OCI-LY3 (cell line): Measurements from ENCODE around the gene MC2R.

Experiments used
- H2AFZ ChIP-seq: fragments of 200-600, 300-600 bp; shearing (Covaris generic); 2 replicates; pipeline ENCODE4 v1.6.0; 2014; ENCODE audit warnings: antibody characterized with exemption, low read depth, low read length
- H3K27ac ChIP-seq: fragments of 200-600, 300-600 bp; sonication (generic); 2 replicates; pipeline ENCODE4 v1.5.1; 2014; ENCODE audit warnings: mild to moderate bottlenecking, low read length, moderate library complexity, mixed read lengths
- H3K27me3 ChIP-seq: fragments of 200-600, 300-600 bp; sonication (generic); 2 replicates; pipeline ENCODE4 v1.6.1; 2014; ENCODE audit warnings: low read depth, low read length, mixed read lengths
- H3K36me3 ChIP-seq: fragments of 200-600, 300-600 bp; sonication (generic); replicated peaks from 2 replicates; pipeline ENCODE3; 2014; ENCODE audit warnings: low read depth, low read length, mixed read lengths
- H3K4me1 ChIP-seq: fragments of 300-600, 200-600 bp; sonication (generic); 2 replicates; pipeline ENCODE4 v1.6.1; 2014; ENCODE audit warnings: low read length, mixed read lengths
- H3K4me2 ChIP-seq: fragments of 200-600, 300-600 bp; sonication (generic); 2 replicates; pipeline ENCODE4 v1.6.1; 2014; ENCODE audit warnings: low read length, mixed read lengths
- H3K4me3 ChIP-seq: fragments of 300-600, 200-600 bp; sonication (generic); 2 replicates; pipeline ENCODE4 v1.5.1; 2014; ENCODE audit warnings: antibody characterized with exemption, mild to moderate bottlenecking, low read length, moderate library complexity
- H3K79me2 ChIP-seq: fragments of 300-600, 200-600 bp; shearing (Covaris generic); 2 replicates; pipeline ENCODE4 v1.6.1; 2014; ENCODE audit warnings: mild to moderate bottlenecking, low read length, mixed read lengths
- H3K9ac ChIP-seq: fragments of 300-600, 200-600 bp; shearing (Covaris generic); 2 replicates; pipeline ENCODE4 v1.6.0; 2014; ENCODE audit warnings: mild to moderate bottlenecking, low read length, moderate library complexity
- H3K9me3 ChIP-seq: fragments of 200-600, 300-600 bp; shearing (Covaris generic); 2 replicates; pipeline ENCODE4 v1.6.1; 2014; ENCODE audit warnings: low read length, mixed read lengths; ENCODE audit not compliant: insufficient read depth
- H4K20me1 ChIP-seq: fragments of 200-600, 300-600 bp; sonication (generic); 2 replicates; pipeline ENCODE4 v1.6.1; 2016; ENCODE audit warnings: low read length, mixed read lengths; ENCODE audit not compliant: insufficient read depth
- EZH2phosphoT487 ChIP-seq: fragments of 200-600 bp; shearing (Covaris generic); IDR thresholded peaks from 2 replicates; pipeline ENCODE4 v1.6.1; 2018; ENCODE audit warnings: antibody characterized with exemption, mixed run types, low read depth
- TF ChIP-seq, protein P1 (sequence below): fragments of 200-600, 300-600 bp; sonication (generic); IDR thresholded peaks from 2 replicates; pipeline ENCODE4 v1.5.1; 2014; ENCODE audit warnings: antibody characterized with exemption, low read length, low read depth

The MC2R gene

DNA sequence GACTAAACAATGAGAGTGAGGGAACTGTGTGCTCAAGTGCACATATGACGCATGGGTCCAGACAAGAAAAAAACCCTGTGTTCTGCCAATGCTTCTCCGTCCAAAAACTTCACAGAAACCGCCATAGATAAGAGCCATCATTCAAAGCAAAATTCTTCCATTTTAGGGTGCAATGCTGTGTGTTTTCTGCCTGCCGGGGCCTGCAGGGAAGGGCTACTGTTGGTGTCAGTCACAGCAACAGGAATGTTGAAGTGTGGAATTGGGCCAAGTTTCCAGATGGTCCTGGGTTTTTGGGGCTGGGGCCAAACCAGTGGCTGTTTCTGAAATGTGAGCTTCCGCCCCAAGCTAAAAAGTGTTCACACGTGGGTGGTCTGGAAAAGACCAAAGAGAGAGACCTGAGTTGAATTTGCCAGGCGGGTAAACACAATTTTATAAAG is 677 bp upstream of the MC2R start:
- Histone ChIP-seq H3K36me3 (no peaks in the 10 kb centered on the region), H3K9ac (no peak overlapping the region), H3K4me3 (no peak overlapping the region), H3K79me2 (no peaks in the 10 kb centered on the region), H3K27ac (no peak overlapping the region), H4K20me1 (no peaks in the 10 kb centered on the region), H3K27me3 (no peaks in the 10 kb centered on the region), H3K9me3 (no peaks in the 10 kb centered on the region), H3K4me1 (no peaks in the 10 kb centered on the region), H3K4me2 (no peak overlapping the region), H2AFZ (no peak overlapping the region)
- TF ChIP-seq EZH2phosphoT487 = no peak
- TF ChIP-seq, protein P1, sequence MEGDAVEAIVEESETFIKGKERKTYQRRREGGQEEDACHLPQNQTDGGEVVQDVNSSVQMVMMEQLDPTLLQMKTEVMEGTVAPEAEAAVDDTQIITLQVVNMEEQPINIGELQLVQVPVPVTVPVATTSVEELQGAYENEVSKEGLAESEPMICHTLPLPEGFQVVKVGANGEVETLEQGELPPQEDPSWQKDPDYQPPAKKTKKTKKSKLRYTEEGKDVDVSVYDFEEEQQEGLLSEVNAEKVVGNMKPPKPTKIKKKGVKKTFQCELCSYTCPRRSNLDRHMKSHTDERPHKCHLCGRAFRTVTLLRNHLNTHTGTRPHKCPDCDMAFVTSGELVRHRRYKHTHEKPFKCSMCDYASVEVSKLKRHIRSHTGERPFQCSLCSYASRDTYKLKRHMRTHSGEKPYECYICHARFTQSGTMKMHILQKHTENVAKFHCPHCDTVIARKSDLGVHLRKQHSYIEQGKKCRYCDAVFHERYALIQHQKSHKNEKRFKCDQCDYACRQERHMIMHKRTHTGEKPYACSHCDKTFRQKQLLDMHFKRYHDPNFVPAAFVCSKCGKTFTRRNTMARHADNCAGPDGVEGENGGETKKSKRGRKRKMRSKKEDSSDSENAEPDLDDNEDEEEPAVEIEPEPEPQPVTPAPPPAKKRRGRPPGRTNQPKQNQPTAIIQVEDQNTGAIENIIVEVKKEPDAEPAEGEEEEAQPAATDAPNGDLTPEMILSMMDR = no peak

DNA sequence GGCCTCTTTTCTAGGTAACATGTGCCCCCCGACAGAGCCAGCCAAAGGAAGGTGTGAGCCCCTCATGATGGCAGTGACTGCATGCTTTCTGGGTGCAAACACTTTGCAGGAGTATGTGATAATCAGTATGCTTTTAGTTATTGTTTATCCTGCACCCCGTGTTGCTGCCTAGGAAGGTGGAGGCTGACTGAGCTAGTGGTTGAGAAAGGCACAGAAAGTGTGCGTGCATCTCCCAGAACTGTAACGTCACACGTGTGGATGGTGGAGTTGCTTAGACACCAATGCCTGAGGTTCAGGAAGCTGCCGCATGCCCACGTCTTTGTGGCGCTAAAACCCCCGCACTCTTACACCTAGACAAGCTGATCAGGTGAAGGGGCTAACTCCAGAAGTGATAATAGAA is 580 bp downstream of the MC2R start:
- Histone ChIP-seq H2AFZ (no peak overlapping the region), H3K9ac (no peak overlapping the region), H3K27ac (no peak overlapping the region), H3K4me3 (no peak overlapping the region), H3K27me3 (no peaks in the 10 kb centered on the region), H3K4me2 (no peak overlapping the region), H3K79me2 (no peaks in the 10 kb centered on the region), H3K4me1 (no peaks in the 10 kb centered on the region), H3K36me3 (no peaks in the 10 kb centered on the region), H4K20me1 (no peaks in the 10 kb centered on the region), H3K9me3 (no peaks in the 10 kb centered on the region)
- TF ChIP-seq, protein P1 = no peak
- TF ChIP-seq EZH2phosphoT487 = no peak

DNA sequence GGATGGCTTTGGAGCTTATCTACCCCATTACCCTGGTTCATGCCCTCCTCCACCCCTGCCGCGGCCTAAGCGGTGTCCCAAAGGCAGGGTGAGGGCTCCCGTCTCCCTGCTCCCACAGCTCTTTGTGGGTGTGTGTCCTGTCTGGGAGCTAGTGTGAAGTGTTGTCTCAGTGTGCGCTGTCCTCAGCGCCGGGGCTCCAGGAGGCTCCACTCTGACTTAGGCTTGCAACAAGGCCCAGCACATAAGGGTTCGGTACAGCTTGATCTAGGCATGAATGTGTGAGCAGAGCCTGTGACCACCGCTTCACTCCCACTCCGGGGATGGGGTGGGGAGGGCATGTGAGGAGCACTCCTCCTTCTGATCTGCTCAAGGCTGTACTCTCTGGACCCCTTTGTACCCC is 1.2 kb downstream of the MC2R start:
- H3K27me3 ChIP-seq = no peaks in the 10 kb centered on the region
- H3K36me3 ChIP-seq = no peaks in the 10 kb centered on the region

DNA sequence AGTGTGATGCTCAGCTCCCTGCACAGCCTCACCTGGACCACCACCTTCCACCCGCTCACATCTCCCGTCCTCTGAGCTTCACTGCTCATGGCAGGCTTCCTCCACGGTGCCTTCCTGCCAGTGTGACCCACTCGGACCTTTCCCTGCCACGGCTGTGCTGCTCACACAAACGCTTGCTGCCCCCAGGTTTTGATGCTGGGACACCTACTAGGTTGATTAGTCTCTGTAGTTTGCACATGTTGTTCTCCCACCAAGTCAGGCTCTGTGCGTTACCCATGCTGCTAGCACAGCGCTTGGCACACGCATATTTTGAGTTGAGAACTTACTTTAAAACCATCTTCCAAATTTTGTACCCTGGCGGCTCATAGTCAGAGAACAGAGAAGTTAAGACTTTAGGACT is 2.1 kb downstream of the MC2R start:
- Histone ChIP-seq H3K27ac (no peak overlapping the region), H3K36me3 (no peaks in the 10 kb centered on the region), H3K4me3 (no peak overlapping the region), H4K20me1 (no peaks in the 10 kb centered on the region), H3K9ac (no peak overlapping the region), H3K9me3 (no peaks in the 10 kb centered on the region), H3K4me2 (no peak overlapping the region), H3K79me2 (no peaks in the 10 kb centered on the region), H2AFZ (no peak overlapping the region), H3K4me1 (no peaks in the 10 kb centered on the region), H3K27me3 (no peaks in the 10 kb centered on the region)
- TF ChIP-seq, protein P1 = no peak
- no peak for TF ChIP-seq EZH2phosphoT487

More for the DNA sequence above, 1.2 kb downstream of the MC2R start:
- Histone ChIP-seq H3K9me3 (no peaks in the 10 kb centered on the region), H3K27ac (no peak overlapping the region), H3K4me2 (no peak overlapping the region), H3K79me2 (no peaks in the 10 kb centered on the region), H4K20me1 (no peaks in the 10 kb centered on the region), H3K9ac (no peak overlapping the region), H3K4me3 (no peak overlapping the region), H2AFZ (no peak overlapping the region), H3K4me1 (no peaks in the 10 kb centered on the region)
- TF ChIP-seq, protein P1 = no peak
- no peak for TF ChIP-seq EZH2phosphoT487
